SK-N-SH (cell line): Measurements from ENCODE around the gene SACM1L. TPM values are rescaled to one million over a fixed set of nuclear protein-coding genes. Genes with fewer than 3 reads are reported as not detected.

Source experiments
- CTCF ChIA-PET: fragments of 300-600, 350-600 bp; formaldehyde crosslinking; extraction: SDS; loops from one replicate; lab custom pipeline; 2021; lab: Yijun Ruan, JAX
- POLR2A ChIA-PET: fragments of 350-600 bp; sonication (Branson Sonifier 250); formaldehyde crosslinking; extraction: SDS; loops from one replicate; lab custom pipeline; 2020; ENCODE audit warnings: antibody characterized with exemption, inconsistent platforms; lab: Yijun Ruan, JAX
- DNase-seq: peaks from one replicate; pipeline ENCODE4 v3.0.0; 2012
- H2AFZ ChIP-seq: fragments of 200-600 bp; sonication (generic); 2 replicates; pipeline ENCODE4 v1.8.1; 2016; ENCODE audit warnings: antibody characterized with exemption, mild to moderate bottlenecking, low read depth
- H3F3A ChIP-seq: fragments of 200-600 bp; sonication (generic); replicated peaks from 2 replicates; pipeline ENCODE3; 2016; ENCODE audit warnings: antibody characterized with exemption, mild to moderate bottlenecking; ENCODE audit not compliant: insufficient read depth
- H3K27ac ChIP-seq, 2 experiments: fragments of 200-500 bp in 1 of 2; fragments of 200-600 bp in 1 of 2; sonication (Bioruptor generic) in 1 of 2; sonication (generic), shearing (Covaris generic) in 1 of 2; 2 replicates each; pipeline versions ENCODE4 v1.5.1 to v1.6.1; 2014 to 2016; ENCODE audit warnings: low read depth in 2 of 2, inconsistent platforms in 1 of 2, low read length in 1 of 2, mild to moderate bottlenecking in 1 of 2, mixed read lengths in 1 of 2
- H3K27me3 ChIP-seq: fragments of 200-600 bp; sonication (generic), shearing (Covaris generic); 2 replicates; pipeline ENCODE4 v1.6.1; 2016; ENCODE audit warnings: mixed run types; ENCODE audit not compliant: insufficient read depth
- H3K36me3 ChIP-seq, 2 experiments: fragments of 200-500 bp in 1 of 2; fragments of 200-600 bp in 1 of 2; sonication (Bioruptor generic) in 1 of 2; sonication (generic) in 1 of 2; replicated peaks in 1 of 2; 2 replicates each; pipeline versions ENCODE3 to v1.5.1; 2014 to 2016; ENCODE audit warnings: low read length in 1 of 2, mild to moderate bottlenecking in 1 of 2; ENCODE audit not compliant: insufficient read depth in 2 of 2, control insufficient read depth in 1 of 2
- H3K4me1 ChIP-seq, 2 experiments: fragments of 200-500 bp in 1 of 2; fragments of 200-600 bp in 1 of 2; sonication (Bioruptor generic) in 1 of 2; sonication (generic), shearing (Covaris generic) in 1 of 2; 2 replicates each; pipeline versions ENCODE4 v1.5.1 to v1.6.1; 2014 to 2016; ENCODE audit warnings: low read depth in 1 of 2, low read length in 1 of 2, mixed run types in 1 of 2; ENCODE audit not compliant: insufficient read depth in 2 of 2, control insufficient read depth in 1 of 2
- H3K4me2 ChIP-seq: fragments of 200-600 bp; sonication (generic), shearing (Covaris generic); 2 replicates; pipeline ENCODE4 v1.6.1; 2017; ENCODE audit warnings: mixed run types
- H3K4me3 ChIP-seq, 2 experiments: fragments of 200-500 bp in 1 of 2; fragments of 200-600 bp in 1 of 2; sonication (Bioruptor generic) in 1 of 2; sonication (generic), shearing (Covaris generic) in 1 of 2; 2 replicates each; pipeline versions ENCODE4 v1.5.1 to v1.8.1; 2014 to 2016; ENCODE audit warnings: low read depth in 2 of 2, inconsistent platforms in 1 of 2, low read length in 1 of 2, mild to moderate bottlenecking in 1 of 2, mixed read lengths in 1 of 2, moderate library complexity in 1 of 2
- H3K79me2 ChIP-seq: fragments of 200-600 bp; sonication (generic); 2 replicates; pipeline ENCODE4 v1.8.1; 2017; ENCODE audit warnings: mild to moderate bottlenecking; ENCODE audit not compliant: insufficient read depth
- H3K9ac ChIP-seq: fragments of 200-600 bp; sonication (generic); 2 replicates; pipeline ENCODE4 v1.6.1; 2017; ENCODE audit warnings: mixed run types
- H3K9me2 ChIP-seq: fragments of 200-600 bp; sonication (generic); 2 replicates; pipeline ENCODE4 v1.6.1; 2017; ENCODE audit warnings: mixed run types
- H3K9me3 ChIP-seq: fragments of 200-600 bp; sonication (generic); 2 replicates; pipeline ENCODE4 v1.6.1; 2017; ENCODE audit warnings: mixed run types, mild to moderate bottlenecking, moderate library complexity
- H4K20me1 ChIP-seq: fragments of 200-600 bp; sonication (generic); 2 replicates; pipeline ENCODE4 v1.6.1; 2017; ENCODE audit warnings: mild to moderate bottlenecking, mixed run types; ENCODE audit not compliant: insufficient read depth
- CTCF ChIP-seq: fragments of 200-600 bp; sonication (generic); IDR thresholded peaks from 2 replicates; pipeline ENCODE4 v1.6.1; 2017; ENCODE audit warnings: antibody characterized with exemption, mild to moderate bottlenecking, moderate library complexity
- ELF1 ChIP-seq: IDR thresholded peaks from 2 replicates; pipeline ENCODE4 v1.4.0; 2012
- FOXJ3 ChIP-seq: sonication (generic); formaldehyde crosslinking; IDR thresholded peaks from 2 replicates; pipeline ENCODE4 v1.5.1; 2020; ENCODE audit warnings: mild to moderate bottlenecking, missing genetic modification reagents
- FOXM1 ChIP-seq: IDR thresholded peaks from 2 replicates; pipeline ENCODE4 v1.4.0; 2012; ENCODE audit warnings: low read depth, mild to moderate bottlenecking
- GABPA ChIP-seq: IDR thresholded peaks from 2 replicates; pipeline ENCODE4 v1.4.0; 2012; ENCODE audit warnings: low read depth, mild to moderate bottlenecking
- GATA2 ChIP-seq: sonication (generic); formaldehyde crosslinking; IDR thresholded peaks from 2 replicates; pipeline ENCODE4 v1.5.0; 2020; ENCODE audit warnings: mild to moderate bottlenecking, missing genetic modification reagents
- IRF3 ChIP-seq: fragments of 150-350 bp; IDR thresholded peaks from 2 replicates; pipeline ENCODE4 v1.6.1; 2016; ENCODE audit warnings: mild to moderate bottlenecking, low read depth, low read length
- MAX ChIP-seq: IDR thresholded peaks from 2 replicates; pipeline ENCODE4 v1.4.0; 2012; ENCODE audit warnings: low read depth
- MEF2A ChIP-seq: IDR thresholded peaks from 2 replicates; pipeline ENCODE4 v1.4.0; 2012; ENCODE audit warnings: low read depth, borderline replicate concordance
- MXI1 ChIP-seq: IDR thresholded peaks from 2 replicates; pipeline ENCODE4 v1.6.1; 2012; ENCODE audit warnings: mild to moderate bottlenecking, low read depth, low read length, improper control_type of control experiment
- NFIC ChIP-seq: IDR thresholded peaks from 2 replicates; pipeline ENCODE4 v1.4.0; 2012; ENCODE audit warnings: borderline replicate concordance
- NRF1 ChIP-seq: IDR thresholded peaks from 2 replicates; pipeline ENCODE4 v1.6.1; 2012; ENCODE audit warnings: low read depth, mild to moderate bottlenecking, low read length
- POLR2AphosphoS5 ChIP-seq: IDR thresholded peaks from 2 replicates; pipeline ENCODE4 v1.6.1; 2012; ENCODE audit warnings: low read depth, low read length
- RAD21 ChIP-seq: IDR thresholded peaks from 2 replicates; pipeline ENCODE4 v1.6.1; 2012; ENCODE audit warnings: mild to moderate bottlenecking, low read length
- RFX5 ChIP-seq: IDR thresholded peaks from 2 replicates; pipeline ENCODE4 v1.6.1; 2012; ENCODE audit warnings: mild to moderate bottlenecking, improper control_type of control experiment, low read length
- SIN3A ChIP-seq: IDR thresholded peaks from 2 replicates; pipeline ENCODE4 v1.6.1; 2012; ENCODE audit warnings: low read depth, mild to moderate bottlenecking, low read length, moderate library complexity, borderline replicate concordance
- SMC3 ChIP-seq: IDR thresholded peaks from 2 replicates; pipeline ENCODE4 v1.6.1; 2012; ENCODE audit warnings: low read depth, low read length, improper control_type of control experiment
- TAF1 ChIP-seq: IDR thresholded peaks from 2 replicates; pipeline ENCODE4 v1.6.1; 2012; ENCODE audit warnings: low read depth, mild to moderate bottlenecking, low read length, moderate library complexity, borderline replicate concordance
- TEAD4 ChIP-seq: IDR thresholded peaks from 2 replicates; pipeline ENCODE4 v1.4.0; 2012; ENCODE audit warnings: mild to moderate bottlenecking, borderline replicate concordance; ENCODE audit not compliant: insufficient read depth
- USF1 ChIP-seq: IDR thresholded peaks from 2 replicates; pipeline ENCODE4 v1.4.0; 2012; ENCODE audit warnings: low read depth, borderline replicate concordance
- USF2 ChIP-seq: fragments of 150-350 bp; IDR thresholded peaks from 2 replicates; pipeline ENCODE4 v1.6.1; 2017; ENCODE audit warnings: antibody characterized with exemption, low read length, low read depth, borderline replicate concordance
- WGBS: methylation state at CpG from one replicate; pipeline ENCODE4 v1.1.6; 2017; ENCODE audit warnings: low lambda C conversion rate; 5-methylcytosine and 5-hydroxymethylcytosine counted together
- polyA plus RNA-seq, 3 experiments: library from polyadenylated mRNA; depleted of rRNA; stranded (reverse); fragments of >200 nt; gene quantifications; 2 replicates each; pipeline ENCODE4 v1.2.3, GENCODE V29; 2012

Gene SACM1L
- polyA plus RNA-seq, 1 of the 3 experiments (the other 2 are of a cell fraction), result 11.2 TPM

GRCh38 chr3:45763303-45763675 lies 74.1 kb downstream of the SACM1L start:
- no peaks in the 10 kb centered on the region for H3K36me3 ChIP-seq
- H3K9ac ChIP-seq, result no peak overlapping the region
- no peaks in the 10 kb centered on the region; the same call in 1 of the 2 replicates for H3K27me3 ChIP-seq
- TF ChIP-seq RAD21 (no peak), RFX5 (no peak), SMC3 (no peak), TEAD4 (no peak), IRF3 (no peak), CTCF (no peak), TAF1 (no peak), POLR2AphosphoS5 (no peak), NFIC (no peak), NRF1 (no peak)
- no peaks in the 10 kb centered on the region; a peak in 1 of 4 replicates for H3K4me1 ChIP-seq
- no peak overlapping the region for H3K27ac ChIP-seq
- H3K9me3 ChIP-seq, result no peaks in the 10 kb centered on the region
- CTCF ChIA-PET, result interaction anchor here (1.2 to 6.5 kb wide), 11 partner anchors 7 to 316 kb away, joined by 3 to 142 read pairs (median 20); no protein-coding TSS in a partner anchor
- H4K20me1 ChIP-seq, result no peaks in the 10 kb centered on the region
- no peaks in the 10 kb centered on the region for H3K79me2 ChIP-seq
- H3K4me3 ChIP-seq, result no peak overlapping the region
- no peak for DNase-seq
- H3K9me2 ChIP-seq, result no peaks in the 10 kb centered on the region
- no peak overlapping the region for H3K4me2 ChIP-seq
- no peaks in the 10 kb centered on the region for H3F3A ChIP-seq
- 93% methylated on average over 4 of the region's 5 CpGs for WGBS
- H2AFZ ChIP-seq, result no peak overlapping the region
- POLR2A ChIA-PET, result interaction anchor here (0.9 kb wide), 1 partner anchor 10 kb away, joined by 3 read pairs; no protein-coding TSS in a partner anchor

- Histone ChIP-seq H3K27ac (no peak overlapping the region), H4K20me1 (no peaks in the 10 kb centered on the region), H3F3A (no peaks in the 10 kb centered on the region), H3K79me2 (no peaks in the 10 kb centered on the region), H3K9ac (no peak overlapping the region), H3K9me2 (no peaks in the 10 kb centered on the region), H3K27me3 (no peaks in the 10 kb centered on the region; the same call in 1 of the 2 replicates), H3K36me3 (no peaks in the 10 kb centered on the region), H3K4me2 (no peak overlapping the region), H3K4me3 (no peak overlapping the region), H3K9me3 (no peaks in the 10 kb centered on the region), H2AFZ (no peak overlapping the region), H3K4me1 (no peaks in the 10 kb centered on the region; a peak in 1 of 4 replicates)
- DNase-seq, result no peak
- ChIA-PET CTCF (interaction anchor here (1.1 kb wide), 1 partner anchor 164 kb away, joined by 4 read pairs; no protein-coding TSS in a partner anchor), POLR2A (no interaction called here)
- WGBS, result 65% methylated on average over 5 of the region's 9 CpGs
- TF ChIP-seq FOXJ3 (CRISPR knock-in tag) (no peak), MEF2A (no peak), MXI1 (no peak), FOXM1 (no peak), MAX (no peak), USF2 (no peak), NRF1 (no peak), SIN3A (no peak), IRF3 (no peak), ELF1 (no peak), GATA2 (CRISPR knock-in tag) (no peak), SMC3 (no peak), GABPA (no peak), TEAD4 (no peak), USF1 (no peak)
Observed at GRCh38 chr3:45765266-45765851, 76.2 kb downstream of the SACM1L start.
